Measurements from ENCODE around the gene EIF5.

EIF5 gene

GRCh38 chr14:103374121-103374520 lies 40.1 kb downstream of the EIF5 start:
- DNase-seq = no peak

GRCh38 chr14:103377522-103378037 lies 43.5 kb downstream of the EIF5 start:
- DNase-seq = no peak

GRCh38 chr14:103378038-103378854 lies 44.2 kb downstream of the EIF5 start:
- DNase-seq = no peak

GRCh38 chr14:103380719-103381377 lies 46.8 kb downstream of the EIF5 start:
- DNase-seq = no peak

- peak; percentile 45 for DNase-seq
These were observed 48.3 kb downstream of the EIF5 start for GRCh38 chr14:103382376-103382775.

GRCh38 chr14:103384450-103385151 lies 50.6 kb downstream of the EIF5 start:
- DNase-seq = no peak

- peak; percentile 98 for DNase-seq
These were observed 51.3 kb downstream of the EIF5 start, which contains the start of gene MARK3 for GRCh38 chr14:103385152-103385928. TSS of gene MARK3 (plus strand) at chr14:103385415. CDS start at chr14:103386030, 615 bp downstream.

GRCh38 chr14:103385929-103386712 lies 52.1 kb downstream of the EIF5 start:
- peak; percentile 54 for DNase-seq

- no peak for DNase-seq
These were observed 52.8 kb downstream of the EIF5 start for GRCh38 chr14:103386713-103387329.

GRCh38 chr14:103388664-103389063 lies 54.6 kb downstream of the EIF5 start:
- no peak for DNase-seq

GRCh38 chr14:103390605-103391004 lies 56.6 kb downstream of the EIF5 start:
- no peak for DNase-seq

GRCh38 chr14:103391048-103391447 lies 57.0 kb downstream of the EIF5 start:
- peak; percentile 44 for DNase-seq

GRCh38 chr14:103392106-103392505 lies 58.1 kb downstream of the EIF5 start:
- no peak for DNase-seq

- no peak for DNase-seq
These were observed 58.5 kb downstream of the EIF5 start for GRCh38 chr14:103392572-103392971.

GRCh38 chr14:103393070-103393469 lies 59.0 kb downstream of the EIF5 start:
- DNase-seq = no peak

- DNase-seq = peak; percentile 22
These were observed 59.9 kb downstream of the EIF5 start for GRCh38 chr14:103393676-103394626.

Measured in activated CD4-positive, alpha-beta T cell treated with anti-CD3 and anti-CD28 coated beads, Interleukin-2, Interleukin-6, amounts not matched to agents 100 ng/mL and 50 ng/mL, durations not matched to agents 16 hours and 8 hours (primary cell).